Ovary (tissue), 9 donors: ENCODE results near the gene NUDT8. TPM values are rescaled to one million over a fixed set of nuclear protein-coding genes. Genes with fewer than 3 reads are reported as not detected.
"Not testable (repeated sequence)": the region's sequence is repeated elsewhere in the genome, so short reads cannot be mapped to it uniquely, and the experiment has no call there.

Source experiments
- DNase-seq, 5 donors: peaks; one replicate each; pipeline ENCODE4 v3.0.0-alpha.2; 2019 to 2020
- H3K27ac ChIP-seq, 2 donors: fragments of 200-600 bp; one replicate each; pipeline versions ENCODE4 v1.5.1 to v1.8.0; 2019 to 2022
- H3K27me3 ChIP-seq: fragments of 200-600 bp; one replicate; pipeline ENCODE4 v1.8.0; 2022
- H3K36me3 ChIP-seq: fragments of 200-600 bp; sonication (generic); one replicate; pipeline ENCODE4 v1.5.1; 2019
- H3K4me1 ChIP-seq: one replicate; pipeline ENCODE4 v1.8.1; 2013; ENCODE audit warnings: mild to moderate bottlenecking, moderate library complexity; ENCODE audit not compliant: insufficient read depth
- H3K4me3 ChIP-seq: fragments of 200-600 bp; sonication (generic); one replicate; pipeline ENCODE4 v1.5.1; 2017
- H3K9me3 ChIP-seq, 2 donors: fragments of 200-600 bp in 1 of 2; sonication (generic) in 1 of 2; one replicate each; pipeline versions ENCODE4 v1.5.1 to v1.8.1; 2013 to 2019; ENCODE audit warnings: mild to moderate bottlenecking in 1 of 2, moderate library complexity in 1 of 2
- EP300 ChIP-seq: sonication (generic); formaldehyde crosslinking; IDR thresholded peaks from one replicate; pipeline ENCODE4 v1.6.1; 2017; ENCODE audit warnings: antibody characterized with exemption
- POLR2A ChIP-seq: fragments of 450-650 bp; IDR thresholded peaks from one replicate; pipeline ENCODE4 v1.6.1; 2017; ENCODE audit warnings: antibody characterized with exemption, mild to moderate bottlenecking, moderate library complexity
- WGBS, 3 donors: extraction: QIAGEN DNeasy Blood & Tissue Kit in 1 of 3; methylation state at CpG; one replicate each; pipeline versions ENCODE4 v1.1.5 to v1.1.7; 2013 to 2017; 5-methylcytosine and 5-hydroxymethylcytosine counted together
- intact Hi-C, 4 donors: fragments of 100-400 bp; cut with DNase I; formaldehyde crosslinking; loops; one replicate each; pipeline versions ENCODE4 v1.11.0 to v1.15.1; 2022 to 2023
- polyA plus RNA-seq, 2 donors: library from polyadenylated mRNA; stranded (reverse); fragments of 200-250 nt in 1 of 2; fragments of 350-450 nt in 1 of 2; fragmentation: Illumina TruSeq in 1 of 2; extraction: RNeasy Lipid Tissue Mini Kit (QIAGEN cat#74804) in 1 of 2; gene quantifications; one replicate each; pipeline ENCODE4 v1.2.3, GENCODE V29; 2013 to 2014
- total RNA-seq, 7 donors: library from RNA; depleted of rRNA in 2 of 7; stranded (reverse); fragments of >200 nt in 2 of 7; fragmentation: NEBNext Ultra II Directional in 3 of 7; extraction: Animal tissue kit (Norgen Biotek cat#: 25700) in 3 of 7; gene quantifications; one replicate each; pipeline versions ENCODE4 v1.1.0 to v1.2.4, GENCODE V29; 2016 to 2023
- TF ChIP-seq, protein P1 (sequence below), 3 donors: fragments of 450-650 bp in 2 of 3; fragments of 200-600 bp in 1 of 3; IDR thresholded peaks; one replicate each; pipeline versions ENCODE4 v1.5.1 to v1.8.0; 2016 to 2022; ENCODE audit warnings: antibody characterized with exemption in 3 of 3, mild to moderate bottlenecking in 1 of 3
- donor health status: DM: no; HTN: no; CAD: no; lungs with moderate emphysema.
- donor health status: DM: no; HTN: no; CAD: no.
- donor health status: Bipolar disorder and iron deficiency.
- donor health status: DM: yes; HTN: yes; CAD: no.
- donor health status: DM: no; HTN: no; CAD: no.
- donor health status: DM: yes; HTN: yes; CAD: no.

NUDT8 gene
- total and polyA plus RNA-seq, 9 donors = 5.0 to 10.5 (median 7.3) TPM; not detected in 1

DNA sequence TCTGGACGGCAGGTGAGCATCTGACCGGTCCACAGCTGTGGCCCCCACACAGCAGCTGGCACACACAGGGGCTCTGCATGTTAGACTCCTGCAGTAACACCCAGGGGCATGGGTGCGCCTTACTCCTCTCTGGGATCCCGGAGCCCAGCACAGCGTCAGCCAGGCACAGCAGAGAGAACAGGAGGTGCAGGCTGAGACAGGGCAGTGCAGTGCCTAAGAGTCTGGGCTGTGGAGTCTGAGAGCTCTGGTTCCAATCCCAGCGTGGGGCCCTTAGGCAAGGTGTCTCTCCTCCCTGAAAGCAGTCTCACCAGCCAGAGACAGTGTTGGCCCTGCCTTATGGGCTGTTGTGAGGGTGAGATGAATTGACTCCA is 2.3 kb downstream of the NUDT8 start:
- Histone ChIP-seq H3K4me3 (no peak overlapping the region), H3K9me3 (no peaks in the 10 kb centered on the region), H3K36me3 (no peaks in the 10 kb centered on the region), H3K4me1 (peaks cover 5% of the 10 kb centered on the region), H3K27ac (no peak overlapping the region), H3K27me3 (no peaks in the 10 kb centered on the region)
- intact Hi-C loops = no loop called here
- no peak for TF ChIP-seq EP300
- TF ChIP-seq, protein P1, sequence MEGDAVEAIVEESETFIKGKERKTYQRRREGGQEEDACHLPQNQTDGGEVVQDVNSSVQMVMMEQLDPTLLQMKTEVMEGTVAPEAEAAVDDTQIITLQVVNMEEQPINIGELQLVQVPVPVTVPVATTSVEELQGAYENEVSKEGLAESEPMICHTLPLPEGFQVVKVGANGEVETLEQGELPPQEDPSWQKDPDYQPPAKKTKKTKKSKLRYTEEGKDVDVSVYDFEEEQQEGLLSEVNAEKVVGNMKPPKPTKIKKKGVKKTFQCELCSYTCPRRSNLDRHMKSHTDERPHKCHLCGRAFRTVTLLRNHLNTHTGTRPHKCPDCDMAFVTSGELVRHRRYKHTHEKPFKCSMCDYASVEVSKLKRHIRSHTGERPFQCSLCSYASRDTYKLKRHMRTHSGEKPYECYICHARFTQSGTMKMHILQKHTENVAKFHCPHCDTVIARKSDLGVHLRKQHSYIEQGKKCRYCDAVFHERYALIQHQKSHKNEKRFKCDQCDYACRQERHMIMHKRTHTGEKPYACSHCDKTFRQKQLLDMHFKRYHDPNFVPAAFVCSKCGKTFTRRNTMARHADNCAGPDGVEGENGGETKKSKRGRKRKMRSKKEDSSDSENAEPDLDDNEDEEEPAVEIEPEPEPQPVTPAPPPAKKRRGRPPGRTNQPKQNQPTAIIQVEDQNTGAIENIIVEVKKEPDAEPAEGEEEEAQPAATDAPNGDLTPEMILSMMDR (IDR thresholded peaks at IDR 0.05) = no peak
- TF ChIP-seq POLR2A = no peak
- 69 to 83% (median 72%) methylated on average over 6 of the region's 6 CpGs for WGBS, 3 donors
- DNase-seq = peak in 3 of 5 donors; percentile 17 to 35 (median 21)

GRCh38 chr11:67626970-67627369 is 2.8 kb downstream of the NUDT8 start:
- TF ChIP-seq EP300 (no peak), POLR2A (no peak)
- TF ChIP-seq, protein P1 (IDR thresholded peaks at IDR 0.05) = no peak
- no peak overlapping the region for H3K27ac ChIP-seq
- DNase-seq = peak in 2 of 5 donors; percentile 12 to 33
- H3K4me1 ChIP-seq = peaks cover 5% of the 10 kb centered on the region
- no peaks in the 10 kb centered on the region for H3K36me3 ChIP-seq
- WGBS, 3 donors = 71 to 80% (median 80%) methylated on average over 10 of the region's 10 CpGs
- no peaks in the 10 kb centered on the region for H3K27me3 ChIP-seq
- intact Hi-C loops = no loop called here
- H3K4me3 ChIP-seq = no peak overlapping the region
- H3K9me3 ChIP-seq = no peaks in the 10 kb centered on the region

GRCh38 chr11:67626131-67626833 is 3.5 kb downstream of the NUDT8 start:
- H3K36me3 ChIP-seq, H3K4me1 ChIP-seq, H3K4me3 ChIP-seq, H3K27me3 ChIP-seq, H3K9me3 ChIP-seq, intact Hi-C loops, H3K27ac ChIP-seq: not testable (repeated sequence)
- 81 to 83% (median 82%) methylated on average over 10 of the region's 10 CpGs for WGBS, 3 donors
- peak in 1 of 5 donors; percentile 9 for DNase-seq

DNA sequence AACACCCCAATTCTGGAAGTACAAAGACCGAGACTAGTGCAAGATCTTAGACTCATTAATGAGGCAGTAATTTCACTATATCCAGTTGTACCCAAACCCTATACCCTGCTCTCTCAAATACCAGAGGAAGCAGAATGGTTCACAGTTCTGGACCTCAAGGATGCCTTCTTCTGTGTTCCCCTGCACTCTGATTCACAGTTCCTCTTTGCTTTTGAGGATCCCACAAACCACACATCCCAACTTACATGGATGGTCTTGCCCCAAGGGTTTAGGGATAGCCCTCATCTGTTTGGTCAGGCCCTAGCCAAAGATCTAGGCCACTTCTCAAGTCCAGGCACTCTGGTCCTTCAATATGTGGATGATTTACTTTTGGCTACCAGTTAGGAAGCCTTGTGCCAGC is 5.9 kb downstream of the NUDT8 start:
- intact Hi-C loops, DNase-seq, H3K27me3 ChIP-seq, H3K4me3 ChIP-seq, H3K27ac ChIP-seq, H3K36me3 ChIP-seq, H3K4me1 ChIP-seq, H3K9me3 ChIP-seq: not testable (repeated sequence)
- WGBS, 3 donors = 90 to 100% (median 100%) methylated on average over 1 of the region's 1 CpG

DNA sequence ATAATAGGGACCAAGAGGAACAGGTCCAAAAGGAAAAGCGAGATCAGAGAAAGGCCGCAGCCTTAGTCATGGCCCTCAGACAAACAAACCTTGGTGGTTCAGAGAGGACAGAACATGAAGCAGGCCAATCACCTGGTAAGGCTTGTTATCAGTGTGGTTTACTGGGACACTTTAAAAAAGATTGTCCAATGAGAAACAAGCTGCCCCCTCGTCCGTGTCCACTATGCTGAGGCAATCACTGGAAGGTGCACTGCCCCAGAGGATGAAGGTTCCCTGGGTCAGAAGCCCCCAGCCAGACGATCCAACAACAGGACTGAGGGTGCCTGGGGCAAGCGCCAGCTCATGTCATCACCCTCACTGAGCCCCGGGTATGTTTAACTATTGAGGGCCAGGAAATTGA is 6.8 kb downstream of the NUDT8 start:
- H3K4me3 ChIP-seq, H3K36me3 ChIP-seq, H3K4me1 ChIP-seq, H3K27ac ChIP-seq, intact Hi-C loops, H3K9me3 ChIP-seq, H3K27me3 ChIP-seq, DNase-seq: not testable (repeated sequence)
- WGBS, 3 donors = 64 to 73% (median 71%) methylated on average over 6 to 7 of the region's 7 CpGs

DNA sequence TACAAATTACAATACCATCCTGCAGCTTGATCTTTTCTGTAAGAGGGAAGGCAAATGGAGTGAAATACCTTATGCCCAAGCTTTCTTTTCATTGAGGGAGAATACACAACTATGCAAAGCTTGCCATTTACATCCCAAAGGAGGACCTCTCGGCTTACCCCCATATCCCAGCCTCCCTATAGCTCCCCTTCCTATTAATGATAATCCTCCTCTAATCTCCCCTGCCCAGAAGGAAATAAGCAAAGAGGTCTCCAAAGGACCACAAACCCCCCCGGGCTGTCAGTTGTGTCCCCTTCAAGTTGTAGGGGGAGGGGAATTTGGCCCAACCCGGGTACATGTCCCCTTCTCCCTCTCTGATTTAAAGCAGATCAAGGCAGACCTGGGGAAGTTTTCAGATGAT is 7.8 kb downstream of the NUDT8 start:
- intact Hi-C loops, H3K4me1 ChIP-seq, DNase-seq, H3K27ac ChIP-seq, H3K36me3 ChIP-seq, H3K27me3 ChIP-seq, H3K4me3 ChIP-seq, H3K9me3 ChIP-seq: not testable (repeated sequence)
- 45 to 60% (median 50%) methylated on average over 3 of the region's 3 CpGs for WGBS, 3 donors

- H3K36me3 ChIP-seq, DNase-seq, H3K4me1 ChIP-seq, intact Hi-C loops, H3K27me3 ChIP-seq, H3K4me3 ChIP-seq, H3K9me3 ChIP-seq, H3K27ac ChIP-seq: not testable (repeated sequence)
- 78 to 90% (median 83%) methylated on average over 13 of the region's 13 CpGs for WGBS, 3 donors
These were observed 9.1 kb downstream of the NUDT8 start for GRCh38 chr11:67620621-67621020.

- DNase-seq, H3K4me1 ChIP-seq, H3K4me3 ChIP-seq, H3K9me3 ChIP-seq, intact Hi-C loops, H3K27ac ChIP-seq, H3K27me3 ChIP-seq, H3K36me3 ChIP-seq: not testable (repeated sequence)
- 88 to 95% (median 94%) methylated on average over 33 of the region's 33 CpGs for WGBS, 3 donors
These were observed 9.8 kb downstream of the NUDT8 start for GRCh38 chr11:67619683-67620618.

DNA sequence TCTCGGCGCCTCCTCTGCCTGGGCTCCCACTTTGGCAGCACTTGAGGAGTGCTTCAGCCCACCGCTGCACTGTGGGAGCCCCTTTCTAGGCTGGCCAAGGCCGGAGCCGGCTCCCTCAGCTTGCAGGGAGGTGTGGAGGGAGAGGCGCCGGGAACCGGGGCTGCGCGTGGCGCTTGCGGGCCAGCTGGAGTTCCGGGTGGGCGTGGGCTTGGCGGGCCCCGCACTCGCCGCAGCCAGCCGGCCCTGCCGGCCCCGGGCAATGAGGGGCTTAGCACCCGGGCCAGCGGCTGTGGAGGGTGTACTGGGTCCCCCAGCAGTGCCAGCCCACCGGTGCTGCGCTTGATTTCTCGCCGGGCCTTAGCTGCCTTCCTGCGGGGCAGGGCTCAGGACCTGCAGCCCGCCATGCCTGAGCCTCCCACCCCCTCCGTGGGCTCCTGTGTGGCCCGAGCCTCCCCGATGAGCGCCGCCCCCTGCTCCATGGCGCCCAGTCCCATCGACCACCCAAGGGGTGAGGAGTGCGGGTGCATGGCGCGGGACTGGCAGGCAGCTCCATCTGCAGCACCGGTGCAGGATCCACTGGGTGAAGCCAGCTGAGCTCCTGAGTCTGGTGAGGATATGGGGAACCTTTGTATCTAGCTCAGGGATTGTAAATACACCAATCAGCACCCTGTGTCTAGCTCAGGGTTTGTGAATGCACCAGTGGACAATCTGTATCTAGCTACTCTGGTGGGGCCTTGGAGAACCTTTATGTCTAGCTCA is 10.7 kb downstream of the NUDT8 start:
- intact Hi-C loops, H3K9me3 ChIP-seq, H3K27ac ChIP-seq, H3K27me3 ChIP-seq, H3K4me1 ChIP-seq, H3K4me3 ChIP-seq, H3K36me3 ChIP-seq: not testable (repeated sequence)
- 89 to 93% (median 92%) methylated on average over 33 to 40 of the region's 40 CpGs for WGBS, 3 donors
- peak in 1 of 5 donors; percentile 16 for DNase-seq
